Mesenchymal stem cell (in vitro differentiated cells and primary cell): ENCODE data around the gene CUL5.
A peak's percentile ranks its signal among the peaks of the same experiment; 100 is the strongest.

ENCODE experiments used
- DNase-seq: peaks from one replicate; pipeline ENCODE4 v3.0.0-alpha.2; 2013
- H2AFZ ChIP-seq: one replicate; pipeline ENCODE4 v1.6.1; 2013; ENCODE audit warnings: low read depth, mild to moderate bottlenecking, control low read depth, inconsistent platforms, low read length, moderate library complexity
- H2AK5ac ChIP-seq: 2 replicates; pipeline ENCODE4 v1.6.1; 2013; ENCODE audit warnings: low read length, moderate library complexity, mild to moderate bottlenecking, inconsistent platforms; ENCODE audit not compliant: severe bottlenecking
- H2BK120ac ChIP-seq: one replicate; pipeline ENCODE4 v1.6.1; 2013; ENCODE audit warnings: low read depth, mild to moderate bottlenecking, inconsistent platforms, low read length, moderate library complexity
- H2BK12ac ChIP-seq, 2 experiments: one replicate each; pipeline ENCODE4 v1.6.1; 2013; ENCODE audit warnings: inconsistent platforms in 2 of 2, low read length in 2 of 2, mild to moderate bottlenecking in 2 of 2, moderate library complexity in 2 of 2, control low read depth in 1 of 2
- H2BK15ac ChIP-seq: one replicate; pipeline ENCODE4 v1.6.1; 2013; ENCODE audit warnings: mild to moderate bottlenecking, low read depth, inconsistent platforms; ENCODE audit not compliant: poor library complexity, severe bottlenecking
- H2BK5ac ChIP-seq: 2 replicates; pipeline ENCODE4 v1.6.1; 2013; ENCODE audit warnings: low read depth, mild to moderate bottlenecking, low read length, control low read depth, inconsistent platforms; ENCODE audit not compliant: poor library complexity, severe bottlenecking
- H3K14ac ChIP-seq, 2 experiments: one replicate each; pipeline ENCODE4 v1.6.1; 2013; ENCODE audit warnings: inconsistent platforms in 2 of 2, low read length in 2 of 2, control low read depth in 1 of 2, mild to moderate bottlenecking in 1 of 2, moderate library complexity in 1 of 2
- H3K18ac ChIP-seq, 2 experiments: one replicate each; pipeline ENCODE4 v1.6.1; 2013; ENCODE audit warnings: inconsistent platforms in 2 of 2, low read length in 2 of 2, control low read depth in 1 of 2, low read depth in 1 of 2, mild to moderate bottlenecking in 1 of 2
- H3K23ac ChIP-seq, 2 experiments: one replicate each; pipeline ENCODE4 v1.6.1; 2013; ENCODE audit warnings: inconsistent platforms in 2 of 2, low read length in 2 of 2, mild to moderate bottlenecking in 2 of 2, moderate library complexity in 2 of 2, control low read depth in 1 of 2
- H3K27ac ChIP-seq: 2 replicates; pipeline ENCODE4 v1.5.1; 2013; ENCODE audit warnings: mild to moderate bottlenecking, moderate library complexity, low read length, control low read depth, inconsistent platforms; ENCODE audit not compliant: poor library complexity, severe bottlenecking
- H3K27me3 ChIP-seq, 2 experiments: 2 replicates each; pipeline versions ENCODE4 v1.6.1 to v1.7.0; 2013; ENCODE audit warnings: low read length in 2 of 2, mild to moderate bottlenecking in 2 of 2, moderate library complexity in 2 of 2, control low read depth in 1 of 2, inconsistent platforms in 1 of 2; ENCODE audit not compliant: control insufficient read depth in 1 of 2, insufficient read depth in 1 of 2
- H3K36me3 ChIP-seq, 2 experiments: 2 replicates each; pipeline versions ENCODE4 v1.6.1 to v1.7.0; 2013; ENCODE audit warnings: low read length in 2 of 2, control low read depth in 1 of 2, inconsistent platforms in 1 of 2, low read depth in 1 of 2, mild to moderate bottlenecking in 1 of 2; ENCODE audit not compliant: insufficient read depth in 2 of 2, control insufficient read depth in 1 of 2
- H3K4ac ChIP-seq, 2 experiments: one replicate each; pipeline ENCODE4 v1.6.1; 2013; ENCODE audit warnings: inconsistent platforms in 2 of 2, low read length in 2 of 2, mild to moderate bottlenecking in 2 of 2, moderate library complexity in 2 of 2, control low read depth in 1 of 2, low read depth in 1 of 2
- H3K4me1 ChIP-seq: 2 replicates; pipeline ENCODE4 v1.6.1; 2013; ENCODE audit warnings: low read depth, low read length, control low read depth; ENCODE audit not compliant: control insufficient read depth, insufficient read depth
- H3K4me2 ChIP-seq: 2 replicates; pipeline ENCODE4 v1.6.1; 2013; ENCODE audit warnings: low read length, mild to moderate bottlenecking, inconsistent platforms; ENCODE audit not compliant: poor library complexity, severe bottlenecking
- H3K4me3 ChIP-seq, 2 experiments: 2 replicates each; pipeline versions ENCODE4 v1.5.1 to v1.7.0; 2013; ENCODE audit warnings: low read length in 2 of 2, mild to moderate bottlenecking in 2 of 2, control low read depth in 1 of 2, low read depth in 1 of 2; ENCODE audit not compliant: insufficient read depth in 1 of 2
- H3K79me1 ChIP-seq: replicated peaks from 2 replicates; pipeline ENCODE4 v1.6.1; 2013; ENCODE audit warnings: mild to moderate bottlenecking, control low read depth, low read length, inconsistent platforms; ENCODE audit not compliant: poor library complexity, severe bottlenecking
- H3K9ac ChIP-seq: 2 replicates; pipeline ENCODE4 v1.7.0; 2013; ENCODE audit warnings: mild to moderate bottlenecking, low read length, moderate library complexity
- H3K9me3 ChIP-seq: 2 replicates; pipeline ENCODE4 v1.7.0; 2013; ENCODE audit warnings: mild to moderate bottlenecking, low read length; ENCODE audit not compliant: control insufficient read depth
- H4K8ac ChIP-seq: one replicate; pipeline ENCODE4 v1.6.1; 2013; ENCODE audit warnings: inconsistent platforms, mild to moderate bottlenecking, low read length, moderate library complexity
- H4K91ac ChIP-seq: one replicate; pipeline ENCODE4 v1.6.1; 2013; ENCODE audit warnings: mild to moderate bottlenecking, low read length, inconsistent platforms
- WGBS: methylation state at CpG from one replicate; pipeline ENCODE4 v1.1.7; 2013; ENCODE audit warnings: mixed read lengths; 5-methylcytosine and 5-hydroxymethylcytosine counted together

Gene CUL5

GRCh38 chr11:107991868-107992414, 16.8 kb upstream of the CUL5 start:
- no peak overlapping the region for H3K9ac ChIP-seq
- H3K27me3 ChIP-seq: peaks cover under 1 to 12% of the 10 kb centered on the region in 2 experiments
- H2BK5ac ChIP-seq: no peak overlapping the region
- H2AK5ac ChIP-seq: no peak overlapping the region
- H3K4ac ChIP-seq: no peak overlapping the region
- H2BK120ac ChIP-seq: no peak overlapping the region
- no peak overlapping the region for H3K23ac ChIP-seq
- no peak overlapping the region for H4K91ac ChIP-seq
- no peaks in the 10 kb centered on the region for H3K9me3 ChIP-seq
- H3K18ac ChIP-seq: no peak overlapping the region
- no peak for DNase-seq
- no peak overlapping the region for H3K14ac ChIP-seq
- H2BK15ac ChIP-seq: no peak overlapping the region
- no peak overlapping the region for H3K4me2 ChIP-seq
- no peak overlapping the region for H2AFZ ChIP-seq
- H3K79me1 ChIP-seq: no peaks in the 10 kb centered on the region
- H4K8ac ChIP-seq: no peak overlapping the region
- no peak overlapping the region for H2BK12ac ChIP-seq
- no peak overlapping the region for H3K27ac ChIP-seq
- 74% methylated on average over 5 of the region's 5 CpGs for WGBS
- no peaks in the 10 kb centered on the region for H3K4me1 ChIP-seq
- H3K4me3 ChIP-seq: no peak overlapping the region
- H3K36me3 ChIP-seq: no peaks in the 10 kb centered on the region

- 61% methylated on average over 2 of the region's 5 CpGs for WGBS
- no peak overlapping the region for H4K8ac ChIP-seq
These were observed 12.5 kb upstream of the CUL5 start for GRCh38 chr11:107996006-107996776.

GRCh38 chr11:107998761-107999160, 9.9 kb upstream of the CUL5 start:
- Histone ChIP-seq H3K79me1 (no peaks in the 10 kb centered on the region), H3K4me3 (no peak overlapping the region), H3K4me1 (no peaks in the 10 kb centered on the region), H3K4ac (no peak overlapping the region), H4K8ac (no peak overlapping the region), H3K4me2 (no peak overlapping the region), H4K91ac (no peak overlapping the region), H2BK15ac (no peak overlapping the region), H2BK120ac (no peak overlapping the region), H3K18ac (no peak overlapping the region), H3K9ac (no peak overlapping the region), H2BK12ac (no peak overlapping the region), H3K27me3 (peaks cover 8 to 14% of the 10 kb centered on the region in 2 experiments), H2AK5ac (no peak overlapping the region), H3K36me3 (no peaks in the 10 kb centered on the region), H2BK5ac (no peak overlapping the region), H3K14ac (no peak overlapping the region), H3K9me3 (no peaks in the 10 kb centered on the region), H3K23ac (no peak overlapping the region), H2AFZ (no peak overlapping the region), H3K27ac (no peak overlapping the region)
- no peak for DNase-seq
- 100% methylated on average over 6 of the region's 6 CpGs for WGBS

More at GRCh38 chr11:107996006-107996776, 12.5 kb upstream of the CUL5 start:
- H3K14ac ChIP-seq: no peak overlapping the region
- H3K23ac ChIP-seq: no peak overlapping the region
- H3K9me3 ChIP-seq: no peaks in the 10 kb centered on the region
- H2BK5ac ChIP-seq: no peak overlapping the region
- H3K4me2 ChIP-seq: no peak overlapping the region
- no peak overlapping the region for H3K9ac ChIP-seq
- no peak for DNase-seq
- H4K91ac ChIP-seq: no peak overlapping the region
- no peak overlapping the region for H2BK120ac ChIP-seq
- no peaks in the 10 kb centered on the region for H3K79me1 ChIP-seq
- H3K27ac ChIP-seq: no peak overlapping the region
- no peak overlapping the region for H2AK5ac ChIP-seq
- no peak overlapping the region for H2BK12ac ChIP-seq
- no peak overlapping the region for H3K18ac ChIP-seq
- H3K4me3 ChIP-seq: no peak overlapping the region
- H3K36me3 ChIP-seq: no peaks in the 10 kb centered on the region
- no peak overlapping the region for H3K4ac ChIP-seq
- H2AFZ ChIP-seq: no peak overlapping the region
- H3K27me3 ChIP-seq: peaks cover 8 to 10% of the 10 kb centered on the region in 2 experiments
- H2BK15ac ChIP-seq: no peak overlapping the region
- H3K4me1 ChIP-seq: no peaks in the 10 kb centered on the region

- Histone ChIP-seq H3K4ac (no peak overlapping the region), H2BK12ac (no peak overlapping the region)
These were observed 8.8 kb upstream of the CUL5 start for GRCh38 chr11:107999759-108000455.

More at GRCh38 chr11:107999759-108000455, 8.8 kb upstream of the CUL5 start:
- Histone ChIP-seq H2BK120ac (no peak overlapping the region), H3K36me3 (no peaks in the 10 kb centered on the region), H3K4me2 (no peak overlapping the region), H3K27ac (no peak overlapping the region), H4K8ac (no peak overlapping the region), H2AFZ (no peak overlapping the region), H3K18ac (no peak overlapping the region), H3K9ac (no peak overlapping the region), H2AK5ac (no peak overlapping the region), H3K4me3 (no peak overlapping the region), H3K79me1 (no peaks in the 10 kb centered on the region), H2BK15ac (no peak overlapping the region), H3K4me1 (no peaks in the 10 kb centered on the region), H3K23ac (no peak overlapping the region), H2BK5ac (no peak overlapping the region), H4K91ac (no peak overlapping the region), H3K9me3 (no peaks in the 10 kb centered on the region), H3K14ac (no peak overlapping the region), H3K27me3 (peaks cover 4 to 14% of the 10 kb centered on the region in 2 experiments)
- 51% methylated on average over 4 of the region's 6 CpGs for WGBS
- peak; percentile 68 for DNase-seq
